D721Med (cell line): ENCODE data around the gene VCPKMT.

ENCODE experiments used
- DNase-seq: peaks from one replicate; pipeline ENCODE4 v3.0.0; 2011; ENCODE audit warnings: low spot score; ENCODE audit not compliant: insufficient read length
- FAIRE-seq: peaks from 2 replicates; lab custom pipeline; 2011; peaks lifted over from hg19 to GRCh38; lab: Jason Lieb, UNC
- CTCF ChIP-seq: IDR thresholded peaks from 2 replicates; pipeline ENCODE4 v1.5.1; 2012; ENCODE audit warnings: mild to moderate bottlenecking, control low read depth; ENCODE audit not compliant: insufficient read depth; ENCODE audit errors: missing control alignments

Gene VCPKMT

GRCh38 chr14:50060871-50061663 is 55.3 kb downstream of the VCPKMT start:
- no peak for TF ChIP-seq CTCF
- DNase-seq (no peak), FAIRE-seq (no peak)

GRCh38 chr14:50059763-50060616 is 56.4 kb downstream of the VCPKMT start:
- FAIRE-seq (no peak), DNase-seq (no peak)
- TF ChIP-seq CTCF = no peak
